Esophagus muscularis mucosa (tissue), 4 donors: ENCODE data around the gene ATAD5.

Experiments
- EP300 ChIP-seq: sonication (generic); formaldehyde crosslinking; IDR thresholded peaks from one replicate; pipeline ENCODE4 v1.6.1; 2017; ENCODE audit warnings: antibody characterized with exemption
- POLR2A ChIP-seq: fragments of 450-650 bp; IDR thresholded peaks from one replicate; pipeline ENCODE4 v1.6.1; 2017; ENCODE audit warnings: antibody characterized with exemption, moderate library complexity, mild to moderate bottlenecking, low read depth
- POLR2AphosphoS5 ChIP-seq, 2 donors: sonication (generic); formaldehyde crosslinking; IDR thresholded peaks; one replicate each; pipeline ENCODE4 v1.6.1; 2017; ENCODE audit warnings: antibody characterized with exemption in 2 of 2
- TF ChIP-seq, protein P1 (sequence below), 3 experiments: fragments of 200-600 bp in 2 of 3; fragments of 450-650 bp in 1 of 3; sonication (generic) in 2 of 3; IDR thresholded peaks; one replicate each; pipeline ENCODE4 v1.5.1; 2017 to 2019; ENCODE audit warnings: antibody characterized with exemption in 3 of 3, mild to moderate bottlenecking in 2 of 3, moderate library complexity in 1 of 3

DNA sequence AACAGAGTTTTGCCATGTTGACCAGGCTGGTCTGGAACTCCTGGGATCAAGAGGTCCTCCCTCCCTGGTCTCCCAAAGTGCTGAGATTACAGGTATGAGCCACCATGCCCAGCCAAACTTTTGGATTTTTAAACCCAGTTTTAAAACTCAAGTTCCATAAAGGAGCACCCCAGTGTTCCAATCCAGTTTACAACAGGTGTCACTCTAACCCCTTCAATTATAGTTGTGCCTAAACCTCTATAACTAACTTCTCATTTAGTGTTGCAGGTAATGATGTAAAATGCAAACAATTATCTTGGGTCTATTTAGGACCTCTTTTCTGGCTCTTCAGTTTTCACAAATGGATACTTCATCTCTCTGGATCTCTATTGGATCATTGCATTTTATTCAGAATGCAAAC is 82.2 kb downstream of the ATAD5 start:
- TF ChIP-seq, protein P1, sequence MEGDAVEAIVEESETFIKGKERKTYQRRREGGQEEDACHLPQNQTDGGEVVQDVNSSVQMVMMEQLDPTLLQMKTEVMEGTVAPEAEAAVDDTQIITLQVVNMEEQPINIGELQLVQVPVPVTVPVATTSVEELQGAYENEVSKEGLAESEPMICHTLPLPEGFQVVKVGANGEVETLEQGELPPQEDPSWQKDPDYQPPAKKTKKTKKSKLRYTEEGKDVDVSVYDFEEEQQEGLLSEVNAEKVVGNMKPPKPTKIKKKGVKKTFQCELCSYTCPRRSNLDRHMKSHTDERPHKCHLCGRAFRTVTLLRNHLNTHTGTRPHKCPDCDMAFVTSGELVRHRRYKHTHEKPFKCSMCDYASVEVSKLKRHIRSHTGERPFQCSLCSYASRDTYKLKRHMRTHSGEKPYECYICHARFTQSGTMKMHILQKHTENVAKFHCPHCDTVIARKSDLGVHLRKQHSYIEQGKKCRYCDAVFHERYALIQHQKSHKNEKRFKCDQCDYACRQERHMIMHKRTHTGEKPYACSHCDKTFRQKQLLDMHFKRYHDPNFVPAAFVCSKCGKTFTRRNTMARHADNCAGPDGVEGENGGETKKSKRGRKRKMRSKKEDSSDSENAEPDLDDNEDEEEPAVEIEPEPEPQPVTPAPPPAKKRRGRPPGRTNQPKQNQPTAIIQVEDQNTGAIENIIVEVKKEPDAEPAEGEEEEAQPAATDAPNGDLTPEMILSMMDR (IDR thresholded peaks at IDR 0.05): no peak
- TF ChIP-seq POLR2A: no peak
- no peak for TF ChIP-seq POLR2AphosphoS5 (IDR thresholded peaks at IDR 0.05)
- no peak for TF ChIP-seq EP300
